Measurements from ENCODE around the gene ZBTB12. TPM values are rescaled to one million over a fixed set of nuclear protein-coding genes. Genes with fewer than 3 reads are reported as not detected.
"Not testable (repeated sequence)": the region's sequence is repeated elsewhere in the genome, so short reads cannot be mapped to it uniquely, and the experiment has no call there.

Gene ZBTB12, protein sequence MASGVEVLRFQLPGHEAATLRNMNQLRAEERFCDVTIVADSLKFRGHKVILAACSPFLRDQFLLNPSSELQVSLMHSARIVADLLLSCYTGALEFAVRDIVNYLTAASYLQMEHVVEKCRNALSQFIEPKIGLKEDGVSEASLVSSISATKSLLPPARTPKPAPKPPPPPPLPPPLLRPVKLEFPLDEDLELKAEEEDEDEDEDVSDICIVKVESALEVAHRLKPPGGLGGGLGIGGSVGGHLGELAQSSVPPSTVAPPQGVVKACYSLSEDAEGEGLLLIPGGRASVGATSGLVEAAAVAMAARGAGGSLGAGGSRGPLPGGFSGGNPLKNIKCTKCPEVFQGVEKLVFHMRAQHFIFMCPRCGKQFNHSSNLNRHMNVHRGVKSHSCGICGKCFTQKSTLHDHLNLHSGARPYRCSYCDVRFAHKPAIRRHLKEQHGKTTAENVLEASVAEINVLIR
- 1.3 and 4.1 TPM in 2 replicates for total RNA-seq (2014; rRNA removed; shearing (Covaris generic))

DNA sequence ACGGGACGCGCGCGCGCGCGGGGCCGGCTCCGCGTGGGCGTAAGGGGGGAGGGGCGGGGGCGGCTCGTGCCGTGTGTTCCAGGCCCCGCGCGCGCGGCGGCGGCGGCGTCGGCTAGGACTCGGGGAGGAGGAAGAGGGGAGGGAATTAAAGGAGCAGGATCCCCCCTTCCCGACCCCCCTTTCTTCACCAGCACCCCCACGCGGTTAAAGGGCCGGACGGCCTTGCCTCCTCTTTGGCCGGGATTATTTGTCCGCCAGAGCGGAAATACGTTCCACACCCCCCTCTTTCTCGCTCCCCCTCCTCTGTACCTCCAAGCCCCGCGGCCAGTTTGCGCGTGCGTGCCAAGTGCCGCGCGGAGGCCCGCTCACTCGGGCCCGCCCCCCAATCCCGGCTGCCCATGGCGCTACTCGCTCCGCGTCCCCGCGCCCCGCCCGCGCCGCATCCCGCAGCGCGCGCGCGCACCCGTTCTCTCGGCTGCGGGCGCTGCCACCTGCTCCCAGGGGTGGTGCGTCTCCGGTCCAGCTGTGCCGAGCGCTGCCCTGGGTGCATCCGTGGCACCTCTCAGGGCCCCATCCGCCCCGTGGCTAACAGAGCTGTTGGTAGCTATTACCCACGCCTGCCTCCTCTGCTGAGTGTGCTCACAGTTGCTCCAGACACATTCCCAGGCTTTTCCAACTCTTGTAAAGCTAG lies at the start of gene ZBTB12:
Gene ZBTB12, minus strand, starts transcription at position 134 of the 691 bp plus-strand sequence. CDS start 781 bp downstream, outside the sequence.
- DNase-seq (ENCODE audit: low spot score): peak; percentile 87

GRCh38 chr6:31949926-31950548 lies 48.2 kb upstream of the ZBTB12 start:
- DNase-seq (ENCODE audit: low spot score): no peak

GRCh38 chr6:31948753-31949413 lies 47.0 kb upstream of the ZBTB12 start:
- peak; percentile 51 for DNase-seq (ENCODE audit: low spot score)

DNA sequence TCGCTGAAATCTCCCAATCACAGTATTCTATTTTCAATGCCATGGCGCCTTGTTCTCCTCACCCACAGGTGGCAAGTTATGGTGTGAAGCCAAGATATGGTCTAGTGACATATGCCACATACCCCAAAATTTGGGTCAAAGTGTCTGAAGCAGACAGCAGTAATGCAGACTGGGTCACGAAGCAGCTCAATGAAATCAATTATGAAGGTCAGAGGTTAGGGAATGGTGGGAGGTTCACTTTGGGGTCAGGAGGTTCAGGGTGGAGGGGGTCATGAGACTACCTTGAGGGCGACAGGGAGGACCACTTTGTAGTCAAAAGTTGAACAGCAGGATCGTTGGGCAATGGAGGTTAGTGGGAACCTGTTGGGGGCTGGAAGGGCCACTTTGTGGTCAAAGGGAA lies 46.4 kb upstream of the ZBTB12 start:
- DNase-seq (ENCODE audit: low spot score): no peak

GRCh38 chr6:31947864-31948263 lies 46.0 kb upstream of the ZBTB12 start:
- no peak for DNase-seq (ENCODE audit: low spot score)

DNA sequence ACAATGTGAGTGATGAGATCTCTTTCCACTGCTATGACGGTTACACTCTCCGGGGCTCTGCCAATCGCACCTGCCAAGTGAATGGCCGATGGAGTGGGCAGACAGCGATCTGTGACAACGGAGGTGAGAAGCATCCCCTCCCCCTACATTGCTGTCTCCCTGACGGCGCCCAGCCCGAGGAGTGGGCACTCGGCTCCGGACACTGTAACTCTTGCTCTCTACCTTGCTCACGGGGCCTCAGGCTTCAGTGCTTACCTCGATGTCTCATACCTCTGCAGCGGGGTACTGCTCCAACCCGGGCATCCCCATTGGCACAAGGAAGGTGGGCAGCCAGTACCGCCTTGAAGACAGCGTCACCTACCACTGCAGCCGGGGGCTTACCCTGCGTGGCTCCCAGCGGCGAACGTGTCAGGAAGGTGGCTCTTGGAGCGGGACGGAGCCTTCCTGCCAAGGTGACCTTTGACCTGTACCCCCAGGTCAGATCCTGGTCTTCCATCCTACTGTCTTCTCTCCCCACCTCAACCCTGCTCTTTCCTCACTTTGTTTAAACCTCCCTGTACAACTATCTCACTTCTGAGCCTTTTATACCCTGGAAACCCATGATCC lies 45.3 kb upstream of the ZBTB12 start:
- DNase-seq (ENCODE audit: low spot score): no peak

DNA sequence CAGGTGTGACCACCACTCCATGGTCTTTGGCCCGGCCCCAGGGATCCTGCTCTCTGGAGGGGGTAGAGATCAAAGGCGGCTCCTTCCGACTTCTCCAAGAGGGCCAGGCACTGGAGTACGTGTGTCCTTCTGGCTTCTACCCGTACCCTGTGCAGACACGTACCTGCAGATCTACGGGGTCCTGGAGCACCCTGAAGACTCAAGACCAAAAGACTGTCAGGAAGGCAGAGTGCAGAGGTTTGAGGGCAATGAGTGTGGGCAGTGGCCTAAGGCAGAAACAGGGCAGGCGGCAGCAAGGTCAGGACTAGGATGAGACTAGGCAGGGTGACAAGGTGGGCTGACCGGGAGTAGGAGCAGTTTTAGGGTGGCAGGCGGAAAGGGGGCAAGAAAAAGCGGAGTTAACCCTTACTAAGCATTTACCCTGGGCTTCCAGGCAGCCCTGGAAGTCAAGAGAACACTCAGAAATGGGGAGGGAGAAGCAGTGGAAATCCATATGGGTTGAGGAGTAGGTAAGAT lies 44.5 kb upstream of the ZBTB12 start:
- no peak for DNase-seq (ENCODE audit: low spot score)

GRCh38 chr6:31945507-31946369 lies 43.9 kb upstream of the ZBTB12 start, which contains the start of gene CFB:
Gene CFB (plus strand): TSS chr6:31946095. CDS start chr6:31946222, 127 bp downstream.
- peak; percentile 84 for DNase-seq (ENCODE audit: low spot score)

- DNase-seq (ENCODE audit: low spot score): no peak
These were observed 43.2 kb upstream of the ZBTB12 start for GRCh38 chr6:31945154-31945506.

DNA sequence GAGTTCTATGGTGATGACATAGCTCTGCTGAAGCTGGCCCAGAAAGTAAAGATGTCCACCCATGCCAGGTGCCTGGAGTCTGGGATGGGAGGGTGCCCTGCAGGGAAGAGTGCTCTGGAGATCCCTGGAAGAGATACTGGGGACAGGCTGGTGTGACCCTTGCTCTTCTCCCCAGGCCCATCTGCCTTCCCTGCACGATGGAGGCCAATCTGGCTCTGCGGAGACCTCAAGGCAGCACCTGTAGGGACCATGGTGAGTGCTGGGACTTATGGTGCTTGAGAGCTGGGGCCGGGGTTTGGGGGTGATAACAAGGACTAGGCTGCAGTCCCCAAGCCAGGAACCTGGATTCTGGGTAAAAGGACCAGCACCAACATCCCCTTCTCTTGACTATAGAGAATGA lies 41.9 kb upstream of the ZBTB12 start:
- no peak for DNase-seq (ENCODE audit: low spot score)

DNA sequence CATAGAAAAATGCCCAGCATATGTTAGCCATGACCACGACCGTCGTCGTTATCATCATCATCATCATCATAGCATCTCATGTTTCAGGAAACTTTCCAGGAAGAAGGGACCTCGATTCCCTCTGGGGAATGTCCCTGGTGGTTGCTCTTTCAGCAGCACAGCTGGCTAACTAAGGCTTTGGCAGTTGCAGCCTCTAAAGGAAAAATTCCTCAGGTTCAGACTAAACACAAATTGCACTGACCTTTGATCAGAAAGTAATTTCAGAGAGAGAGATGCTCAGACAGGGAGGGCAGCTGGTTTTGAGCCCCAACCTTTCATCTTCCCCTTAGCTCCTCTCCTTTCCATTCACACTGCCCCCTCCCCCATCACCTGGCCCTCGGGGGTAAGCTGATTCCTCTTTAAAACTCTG lies 38.4 kb upstream of the ZBTB12 start:
- peak; percentile 52 for DNase-seq (ENCODE audit: low spot score)

GRCh38 chr6:31935823-31936222 lies 33.9 kb upstream of the ZBTB12 start:
- DNase-seq (ENCODE audit: low spot score): no peak

GRCh38 chr6:31935021-31935420 lies 33.1 kb upstream of the ZBTB12 start:
- DNase-seq (ENCODE audit: low spot score): no peak

DNA sequence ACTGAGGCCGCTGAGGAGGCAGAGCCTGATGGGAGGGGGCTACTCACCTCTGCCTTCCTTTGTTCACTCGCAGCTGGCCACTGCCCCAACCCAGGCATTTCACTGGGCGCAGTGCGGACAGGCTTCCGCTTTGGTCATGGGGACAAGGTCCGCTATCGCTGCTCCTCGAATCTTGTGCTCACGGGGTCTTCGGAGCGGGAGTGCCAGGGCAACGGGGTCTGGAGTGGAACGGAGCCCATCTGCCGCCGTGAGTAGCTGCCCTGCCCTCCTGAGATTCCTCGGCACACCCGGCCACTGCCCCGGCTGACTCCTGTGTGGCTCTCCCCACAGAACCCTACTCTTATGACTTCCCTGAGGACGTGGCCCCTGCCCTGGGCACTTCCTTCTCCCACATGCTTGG lies 31.7 kb upstream of the ZBTB12 start:
- no peak for DNase-seq (ENCODE audit: low spot score)

DNA sequence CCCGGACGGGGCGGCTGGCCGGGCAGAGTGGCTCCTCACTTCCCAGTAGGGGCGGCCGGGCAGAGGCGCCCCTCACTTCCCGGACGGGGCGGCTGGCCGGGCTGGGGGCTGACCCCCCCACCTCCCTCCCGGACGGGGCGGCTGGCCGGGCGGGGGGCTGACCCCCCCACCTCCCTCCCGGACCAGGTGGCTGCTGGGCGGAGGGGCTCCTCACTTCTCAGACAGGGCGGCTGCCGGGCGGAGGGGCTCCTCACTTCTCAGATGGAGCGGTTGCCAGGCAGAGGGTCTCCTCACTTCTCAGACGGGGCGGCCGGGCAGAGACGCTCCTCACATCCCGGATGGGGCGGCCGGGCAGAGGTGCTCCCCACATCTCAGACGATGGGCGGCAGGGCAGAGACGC lies 30.3 kb upstream of the ZBTB12 start:
- DNase-seq (ENCODE audit: low spot score): not testable (repeated sequence)

DNA sequence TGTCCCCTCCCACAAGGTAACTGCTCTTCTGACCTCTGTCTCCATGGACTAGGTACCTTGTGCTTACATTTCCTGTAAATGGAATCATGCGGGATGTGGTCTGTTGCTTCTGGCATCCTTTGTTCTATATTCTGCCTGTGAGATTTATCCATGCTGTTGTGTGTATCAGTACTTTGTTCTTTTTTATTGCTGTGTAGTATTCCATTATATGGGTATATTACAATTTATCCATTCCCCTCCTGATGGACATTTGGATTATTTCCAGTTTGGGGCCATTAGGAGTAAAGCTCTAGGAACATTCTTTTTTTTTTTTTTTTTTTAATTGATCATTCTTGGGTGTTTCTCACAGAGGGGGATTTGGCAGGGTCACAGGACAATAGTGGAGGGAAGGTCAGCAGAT lies 29.1 kb upstream of the ZBTB12 start:
- no peak for DNase-seq (ENCODE audit: low spot score)

- DNase-seq (ENCODE audit: low spot score): no peak
These were observed 26.7 kb upstream of the ZBTB12 start for GRCh38 chr6:31928672-31928939.

DNA sequence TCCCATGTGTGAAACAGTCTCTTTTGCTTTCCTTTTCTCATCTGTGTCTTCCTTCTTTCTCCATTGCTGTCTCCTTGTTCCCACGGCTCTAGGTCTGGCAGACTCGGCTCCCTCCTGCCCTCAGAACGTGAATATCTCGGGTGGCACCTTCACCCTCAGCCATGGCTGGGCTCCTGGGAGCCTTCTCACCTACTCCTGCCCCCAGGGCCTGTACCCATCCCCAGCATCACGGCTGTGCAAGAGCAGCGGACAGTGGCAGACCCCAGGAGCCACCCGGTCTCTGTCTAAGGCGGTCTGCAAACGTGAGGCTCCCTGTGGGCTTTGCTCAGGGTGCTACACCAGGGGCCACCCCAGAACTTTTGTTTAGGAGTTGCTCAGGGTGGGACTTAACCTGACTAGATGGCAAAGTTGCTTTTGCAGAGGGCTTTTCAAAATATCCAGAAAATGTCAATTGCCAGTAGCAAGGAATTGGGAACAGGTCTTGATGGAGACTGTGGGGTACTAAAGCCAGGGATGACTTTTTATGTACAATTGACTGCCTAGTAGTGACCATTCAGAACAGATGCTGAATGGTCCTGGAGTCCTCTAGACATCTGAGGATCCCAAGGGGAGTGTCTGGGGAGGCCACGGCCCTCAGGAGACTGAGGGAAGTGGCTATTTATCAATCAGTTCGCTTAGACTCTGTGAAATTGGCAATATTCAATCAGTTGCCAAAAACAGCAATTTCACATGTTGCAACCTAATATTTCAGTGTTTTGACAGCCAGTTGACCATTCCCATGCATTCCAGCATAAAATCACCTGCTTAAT lies 26.2 kb upstream of the ZBTB12 start:
- DNase-seq (ENCODE audit: low spot score): no peak

DNA sequence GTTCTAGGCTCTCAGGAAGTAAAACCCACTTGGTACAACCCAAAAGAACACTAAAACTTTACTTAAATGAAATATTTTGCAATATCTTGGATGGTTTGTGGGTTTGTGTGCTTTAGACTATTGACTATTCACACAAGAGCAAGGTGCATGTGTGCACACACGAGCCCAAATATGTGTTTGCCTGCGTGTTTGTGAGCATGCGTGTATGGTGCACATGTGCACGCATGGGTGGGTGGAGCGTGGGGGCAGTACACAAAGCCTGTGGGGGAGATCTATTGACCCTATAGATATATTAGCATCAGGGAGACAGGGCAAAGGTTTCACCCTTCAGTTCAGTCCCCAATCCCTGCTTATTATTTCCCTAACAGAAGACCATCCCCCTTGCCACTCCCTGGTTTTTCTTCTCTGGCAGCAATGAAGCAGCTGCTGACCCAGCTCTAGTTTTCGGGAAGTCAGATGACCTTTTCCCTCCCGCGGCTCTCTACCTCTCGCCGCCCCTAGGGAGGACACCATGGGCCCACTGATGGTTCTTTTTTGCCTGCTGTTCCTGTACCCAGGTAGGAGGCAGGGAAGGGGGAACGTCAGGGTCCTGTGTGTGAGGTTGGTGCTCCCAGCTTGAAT lies 25.5 kb upstream of the ZBTB12 start, which contains the start of gene C2:
Gene C2, plus strand, starts transcription at position 476 of the 621 bp plus-strand sequence. Its CDS starts 36 bp downstream, at position 512.
- no peak for DNase-seq (ENCODE audit: low spot score)
